ENCODE measurements around the gene HSF5.
A peak's percentile ranks its signal among the peaks of the same experiment; 100 is the strongest.
"Not testable (repeated sequence)": the region's sequence is repeated elsewhere in the genome, so short reads cannot be mapped to it uniquely, and the experiment has no call there.

The HSF5 gene

GRCh38 chr17:58412064-58412703 lies 76.0 kb downstream of the HSF5 start:
- DNase-seq = no peak

GRCh38 chr17:58411408-58411894 lies 76.8 kb downstream of the HSF5 start:
- DNase-seq = no peak

GRCh38 chr17:58410714-58411407 lies 77.3 kb downstream of the HSF5 start:
- no peak for DNase-seq

- no peak for DNase-seq
Measured at GRCh38 chr17:58409432-58409831, 78.8 kb downstream of the HSF5 start.

DNA sequence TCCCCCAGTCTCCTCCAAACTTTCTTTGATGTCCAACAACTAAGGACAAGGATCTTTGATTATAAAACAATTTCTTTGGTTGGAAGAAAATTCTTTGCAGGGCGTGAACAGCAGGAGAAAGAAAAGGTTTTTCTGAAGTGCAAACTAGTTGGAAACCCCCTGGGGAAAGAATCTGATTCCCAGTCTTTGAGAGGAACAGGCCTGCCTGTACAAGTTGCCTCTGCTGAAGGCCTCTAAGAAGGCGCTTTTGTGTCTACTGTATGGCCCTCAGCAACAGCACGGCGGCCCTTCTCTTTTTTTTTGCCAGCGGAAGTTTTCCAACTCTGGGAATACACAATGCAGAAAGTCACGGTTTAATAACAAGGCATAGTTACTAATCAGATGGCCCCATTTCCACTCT lies 84.9 kb downstream of the HSF5 start:
- DNase-seq = no peak

DNA sequence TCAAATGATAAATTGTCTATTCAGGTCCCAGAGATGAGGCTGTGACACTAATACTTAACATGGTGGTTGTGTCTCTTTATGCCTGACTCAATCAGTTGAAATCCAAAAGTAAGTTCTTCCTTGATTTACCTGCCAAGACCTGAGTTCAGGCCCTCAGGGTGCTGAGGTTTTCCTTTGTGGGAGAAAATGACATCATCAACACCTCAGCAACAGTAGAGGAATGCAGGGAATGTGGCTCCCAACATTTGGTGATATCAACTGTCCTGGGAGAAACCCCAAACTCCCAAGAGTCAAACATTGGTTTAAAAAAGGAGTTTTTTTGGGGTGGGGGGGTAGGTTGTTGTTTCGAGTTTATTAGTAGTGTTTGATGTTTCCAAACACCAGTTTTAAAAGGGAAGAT lies 85.5 kb downstream of the HSF5 start:
- DNase-seq = no peak

GRCh38 chr17:58402047-58402446 lies 86.2 kb downstream of the HSF5 start:
- DNase-seq = peak; percentile 47

- no peak for DNase-seq
Measured at GRCh38 chr17:58401287-58401686, 86.9 kb downstream of the HSF5 start.

GRCh38 chr17:58400826-58401225 lies 87.4 kb downstream of the HSF5 start:
- DNase-seq = no peak

DNA sequence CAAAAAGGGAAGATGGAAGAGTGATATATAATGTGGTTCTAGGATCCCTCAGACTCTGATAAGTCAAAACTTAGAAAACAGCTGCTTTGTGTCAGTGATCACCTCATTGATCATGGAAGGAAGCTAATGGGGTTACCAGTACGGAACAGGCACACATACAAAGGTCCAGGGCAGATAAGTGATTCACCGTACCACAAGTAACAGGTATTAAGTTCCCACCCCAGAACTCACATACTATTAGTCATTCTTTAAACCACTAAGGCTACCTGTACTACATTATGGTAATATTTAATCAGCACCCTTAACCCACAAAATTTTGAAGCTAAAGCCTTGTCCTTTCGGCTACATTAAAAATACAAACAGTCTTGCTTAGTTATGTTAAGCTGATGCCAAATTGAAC lies 88.2 kb downstream of the HSF5 start:
- DNase-seq = no peak

GRCh38 chr17:58398574-58399266 lies 89.5 kb downstream of the HSF5 start:
- no peak for DNase-seq

DNA sequence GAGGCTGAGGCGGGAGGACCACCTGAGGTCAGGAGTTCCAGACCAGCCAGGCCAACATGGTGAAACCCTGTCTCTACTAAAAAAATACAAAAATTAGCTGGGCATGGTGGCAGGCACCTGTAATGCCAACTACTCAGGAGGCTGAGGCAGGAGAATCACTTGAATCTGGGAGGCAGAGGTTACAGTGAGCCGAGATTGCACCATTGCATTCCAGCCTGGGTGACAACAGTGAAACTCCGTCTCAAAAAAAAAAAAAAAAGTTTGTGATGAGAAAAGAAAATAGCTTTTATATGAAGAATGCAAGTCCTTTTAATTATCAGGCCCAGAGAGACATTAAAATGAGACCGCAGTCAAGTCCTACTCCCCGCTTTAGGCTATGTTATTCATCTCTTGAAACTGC lies 90.8 kb downstream of the HSF5 start:
- DNase-seq = not testable (repeated sequence)

DNA sequence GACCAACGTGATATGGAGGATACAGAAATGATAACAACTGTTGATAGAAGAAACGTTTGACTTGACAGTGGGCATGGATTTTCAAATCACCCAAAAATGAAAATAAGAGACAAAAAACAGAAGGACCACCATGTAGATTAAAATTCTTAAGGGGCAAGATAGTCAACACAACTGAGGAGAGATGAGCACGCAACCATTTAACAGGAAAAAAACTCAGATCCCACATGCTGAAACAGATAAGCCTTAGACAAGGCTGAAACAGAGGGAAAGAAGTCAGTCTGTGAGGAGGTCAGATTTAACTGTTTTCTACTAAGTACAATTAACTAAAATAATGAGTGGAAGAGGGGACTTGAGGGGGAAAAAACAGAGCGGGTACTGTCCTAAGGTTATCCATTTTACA lies 92.0 kb downstream of the HSF5 start:
- DNase-seq = no peak

DNA sequence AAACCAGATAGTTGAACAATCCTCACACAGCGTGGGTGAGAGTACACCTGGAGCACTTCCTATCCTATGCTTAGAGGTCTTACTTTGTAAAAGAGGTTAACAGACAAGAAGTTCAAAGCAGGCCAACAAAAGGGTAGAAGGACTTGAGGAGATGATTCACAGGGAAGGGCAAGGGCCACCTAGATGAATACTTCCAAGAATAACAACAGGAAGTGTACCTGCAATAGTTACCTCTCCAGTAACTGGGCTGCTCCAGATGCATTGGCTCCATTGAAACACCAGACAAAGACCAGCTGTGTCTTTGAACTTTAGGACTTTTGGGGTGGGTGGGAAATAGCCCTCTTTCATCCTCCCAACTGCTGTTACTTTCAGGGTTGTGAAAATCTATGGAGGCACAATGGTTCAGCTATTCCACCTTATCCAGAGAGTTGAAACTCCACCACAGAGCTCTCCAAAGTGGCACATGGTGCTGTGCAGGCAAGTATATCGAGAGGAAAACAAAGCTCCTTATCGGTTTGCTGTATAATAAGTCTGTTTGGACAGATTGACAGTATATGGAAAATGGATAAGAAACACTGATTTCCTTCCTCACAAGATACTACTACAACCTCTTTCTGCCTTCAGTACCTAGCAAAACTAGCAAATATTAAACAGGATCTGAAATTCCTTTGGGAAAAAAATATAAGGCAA lies 93.5 kb downstream of the HSF5 start:
- DNase-seq = no peak

DNA sequence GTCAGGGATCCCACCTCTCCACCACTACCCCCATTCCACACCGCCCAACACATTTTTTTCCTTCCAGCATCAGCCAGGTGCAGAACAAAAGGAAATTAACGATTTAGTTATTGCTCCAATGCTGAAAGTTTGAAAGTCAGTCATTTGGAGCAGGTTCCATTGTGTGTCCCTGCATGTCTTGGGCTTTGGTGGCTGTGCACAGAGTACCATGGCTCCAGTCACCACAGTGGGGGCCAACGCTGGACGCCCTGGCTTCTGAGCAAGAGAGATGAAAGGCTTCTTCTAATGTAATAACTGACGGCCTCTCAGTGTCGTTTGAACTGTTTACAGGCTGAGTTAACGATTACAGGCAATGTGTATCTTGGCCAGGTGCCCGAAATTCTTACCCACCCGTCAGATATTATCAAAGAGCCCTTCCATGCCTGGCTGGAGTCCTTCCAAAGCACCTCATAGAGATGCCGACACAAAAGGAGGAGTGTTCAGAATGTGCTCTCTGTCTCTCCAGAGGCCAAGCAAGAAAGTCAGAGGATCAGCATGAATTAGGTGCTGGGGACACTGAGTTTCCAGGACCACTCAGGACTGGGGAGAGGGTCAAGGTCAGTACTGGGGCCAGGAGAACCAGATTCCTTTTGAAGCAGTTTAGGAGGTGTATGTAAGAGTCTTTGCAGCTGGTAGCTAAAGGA lies 96.8 kb downstream of the HSF5 start:
- no peak for DNase-seq

DNA sequence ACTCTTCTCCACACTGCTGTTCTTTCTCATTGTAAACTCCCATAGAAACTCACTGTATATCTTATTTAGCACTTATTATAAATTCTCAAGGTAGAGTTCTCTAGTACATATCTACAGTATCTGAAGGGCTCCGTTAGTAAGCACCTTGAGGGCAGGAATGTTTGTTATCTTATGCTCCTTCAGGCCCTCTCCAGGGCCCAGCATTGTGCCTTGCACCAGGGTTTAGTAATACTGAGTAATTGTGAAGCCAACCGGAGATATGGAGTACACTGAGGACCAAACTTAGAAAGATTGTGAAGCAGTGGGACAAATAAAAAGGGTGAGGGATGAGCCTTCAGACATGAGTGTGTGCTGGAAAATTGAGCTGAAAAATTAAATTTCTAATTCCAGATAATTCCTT lies 97.3 kb downstream of the HSF5 start:
- DNase-seq = no peak

DNA sequence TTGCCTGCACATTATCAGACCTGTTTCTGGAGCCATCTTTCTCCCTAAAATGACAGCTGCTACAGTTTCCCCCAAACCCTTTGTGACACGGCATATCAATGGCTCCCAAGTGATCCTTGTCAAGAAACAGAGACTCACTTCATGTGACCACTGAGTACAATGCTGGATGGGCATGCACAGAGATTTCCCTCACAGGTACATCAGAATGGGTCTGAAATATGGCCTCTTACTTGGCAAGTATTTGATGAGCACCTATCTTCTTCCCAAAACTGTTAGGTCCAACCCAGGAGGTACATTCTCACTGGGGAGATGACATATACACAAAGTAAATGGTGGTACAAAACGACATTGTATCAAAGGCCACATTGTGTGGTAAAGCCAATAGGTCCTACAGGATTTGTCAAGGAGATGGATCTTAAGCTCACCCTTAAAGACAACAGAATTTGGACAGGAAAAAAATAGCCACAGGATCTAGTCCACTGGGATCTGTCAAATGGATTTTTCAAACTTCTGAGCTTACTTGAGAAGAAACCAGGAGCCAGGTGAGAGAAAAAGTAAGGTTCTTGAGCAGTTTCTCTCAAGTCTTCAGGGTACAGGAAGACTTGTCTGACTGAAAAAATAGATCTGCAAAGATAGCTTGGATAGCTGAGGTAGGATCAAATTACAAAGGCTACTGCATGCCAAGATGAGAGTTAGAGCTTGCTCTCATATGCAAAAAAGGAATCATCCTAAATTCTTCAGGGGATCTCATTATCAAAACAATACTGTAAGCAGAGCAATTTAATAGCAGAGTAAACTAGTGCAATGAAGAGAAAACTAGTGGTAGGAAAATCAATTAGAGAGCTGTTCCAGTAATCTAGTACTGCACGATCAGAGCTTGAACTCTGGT lies 99.7 kb downstream of the HSF5 start:
- no peak for DNase-seq

DNA sequence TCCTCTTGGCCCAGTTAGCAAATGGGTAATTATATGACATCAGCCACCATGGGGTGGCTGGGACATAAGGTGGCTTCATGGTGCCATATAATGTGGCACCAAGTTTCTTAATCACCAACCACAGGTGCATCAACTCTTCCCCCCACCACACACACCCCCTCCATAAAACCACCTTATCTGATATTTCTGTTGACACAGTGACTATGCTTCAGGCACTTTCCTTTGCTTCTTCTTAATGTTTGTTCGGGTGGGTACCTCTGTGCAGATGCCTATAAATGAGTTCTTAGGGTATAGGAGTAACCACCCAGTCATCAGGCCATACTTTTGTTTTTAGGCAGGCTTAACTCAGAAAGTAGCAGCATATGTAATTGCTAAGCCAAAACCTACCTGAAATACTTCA lies 100.4 kb downstream of the HSF5 start:
- DNase-seq = peak; percentile 8

DNA sequence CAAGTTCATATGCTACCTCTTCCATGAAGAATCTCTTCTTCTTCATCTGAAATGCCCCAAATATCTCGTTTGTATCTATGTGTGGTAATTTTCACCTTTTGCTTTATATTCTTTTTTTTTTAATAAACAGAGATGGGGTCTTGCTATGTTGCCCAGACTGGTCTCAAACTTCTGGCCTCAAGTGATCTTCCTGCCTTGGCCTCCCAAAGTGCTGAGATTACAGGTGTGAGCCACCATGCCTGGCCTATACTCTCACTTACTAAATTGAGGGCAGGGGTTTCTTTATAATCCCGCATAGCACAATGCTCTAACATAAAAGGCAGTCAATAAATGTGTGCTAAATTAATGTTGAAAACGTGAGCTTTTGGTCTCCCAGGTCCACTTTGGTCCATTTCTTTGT lies 101.5 kb downstream of the HSF5 start:
- DNase-seq = no peak

DNA sequence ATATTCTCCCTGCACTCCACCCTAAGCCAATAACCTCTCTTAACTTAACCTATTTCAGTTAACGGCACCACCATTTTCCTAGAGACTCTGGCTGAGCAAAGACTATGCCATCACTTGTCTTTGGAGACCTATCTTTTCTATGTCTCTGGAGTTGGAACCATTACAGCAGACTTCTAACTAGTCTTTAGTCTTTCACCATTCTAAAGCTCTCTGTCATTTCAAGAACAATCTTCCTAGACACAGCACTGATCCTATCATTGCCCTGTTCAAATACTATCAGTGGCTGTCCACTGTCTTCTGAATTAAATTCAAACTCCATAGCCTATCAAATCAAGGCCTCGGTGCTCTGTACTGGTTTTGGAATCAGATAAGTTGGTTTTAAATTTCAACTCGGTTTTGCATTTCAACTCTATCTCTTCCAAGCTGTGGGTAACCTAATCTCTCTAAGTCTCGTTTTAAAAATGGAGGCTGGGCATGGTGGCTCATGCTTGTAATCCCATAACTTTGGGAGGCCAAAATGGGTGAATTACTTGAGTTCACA lies 102.8 kb downstream of the HSF5 start:
- no peak for DNase-seq

- no peak for DNase-seq
Measured at GRCh38 chr17:58384897-58385296, 103.3 kb downstream of the HSF5 start.
